ENCODE results near the gene ODAD4.

The ODAD4 gene

GRCh38 chr17:41973408-41973811 lies 43.0 kb downstream of the ODAD4 start:
- no peak for DNase-seq

- DNase-seq, result no peak
These were observed 43.6 kb downstream of the ODAD4 start for GRCh38 chr17:41974031-41974430.

- no peak for DNase-seq
These were observed 44.2 kb downstream of the ODAD4 start for GRCh38 chr17:41974658-41975057.

- no peak for DNase-seq
These were observed 45.0 kb downstream of the ODAD4 start for GRCh38 chr17:41975099-41976083.

- DNase-seq, result no peak
These were observed 45.8 kb downstream of the ODAD4 start for GRCh38 chr17:41976142-41976768.

- DNase-seq, result no peak
These were observed 47.6 kb downstream of the ODAD4 start for GRCh38 chr17:41977991-41978390.

- DNase-seq, result no peak
These were observed 51.8 kb downstream of the ODAD4 start for GRCh38 chr17:41982026-41982760.

- DNase-seq, result no peak
These were observed 54.0 kb downstream of the ODAD4 start for GRCh38 chr17:41984454-41984853.

GRCh38 chr17:41985919-41986318 lies 55.5 kb downstream of the ODAD4 start:
- no peak for DNase-seq

- DNase-seq, result no peak
These were observed 56.2 kb downstream of the ODAD4 start for GRCh38 chr17:41986634-41987033.

- no peak for DNase-seq
These were observed 57.2 kb downstream of the ODAD4 start for GRCh38 chr17:41987642-41988041.

GRCh38 chr17:41988418-41988817 lies 58.0 kb downstream of the ODAD4 start:
- no peak for DNase-seq

GRCh38 chr17:41989702-41990419 lies 59.4 kb downstream of the ODAD4 start:
- DNase-seq, result no peak

GRCh38 chr17:41992576-41992975 lies 62.2 kb downstream of the ODAD4 start:
- no peak for DNase-seq

- DNase-seq, result no peak
These were observed 66.4 kb downstream of the ODAD4 start for GRCh38 chr17:41996855-41997164.

GRCh38 chr17:41998497-41998896 lies 68.1 kb downstream of the ODAD4 start:
- no peak for DNase-seq

- no peak for DNase-seq
These were observed 70.2 kb downstream of the ODAD4 start for GRCh38 chr17:42000413-42001133.

GRCh38 chr17:42001729-42002128 lies 71.3 kb downstream of the ODAD4 start:
- DNase-seq, result no peak

GRCh38 chr17:42002175-42002791 lies 71.9 kb downstream of the ODAD4 start:
- DNase-seq, result no peak

- no peak for DNase-seq
These were observed 72.4 kb downstream of the ODAD4 start for GRCh38 chr17:42002792-42003301.

GRCh38 chr17:42005166-42005565 lies 74.7 kb downstream of the ODAD4 start:
- no peak for DNase-seq

GRCh38 chr17:42009170-42009569 lies 78.8 kb downstream of the ODAD4 start:
- DNase-seq, result no peak
